Measurements from ENCODE around the gene ARMH2.

Gene ARMH2

GRCh38 chr6:24798740-24799540 is at the start of gene ARMH2:
TSS of gene ARMH2 (minus strand) at chr6:24798917. CDS start at chr6:24798857, 60 bp downstream.
- DNase-seq = no peak

GRCh38 chr6:24848461-24848860 is 49.7 kb upstream of the ARMH2 start:
- no peak for DNase-seq

GRCh38 chr6:24847402-24847801 is 48.7 kb upstream of the ARMH2 start:
- DNase-seq = no peak

- no peak for DNase-seq
Measured at GRCh38 chr6:24845578-24845977, 46.9 kb upstream of the ARMH2 start.

GRCh38 chr6:24844903-24845302 is 46.2 kb upstream of the ARMH2 start:
- DNase-seq = no peak

GRCh38 chr6:24844061-24844460 is 45.3 kb upstream of the ARMH2 start:
- DNase-seq = no peak

- DNase-seq = no peak
Measured at GRCh38 chr6:24840187-24840586, 41.5 kb upstream of the ARMH2 start.

- DNase-seq = no peak
Measured at GRCh38 chr6:24838994-24839393, 40.3 kb upstream of the ARMH2 start.

- DNase-seq = no peak
Measured at GRCh38 chr6:24838081-24838480, 39.4 kb upstream of the ARMH2 start.

- no peak for DNase-seq
Measured at GRCh38 chr6:24836109-24836508, 37.4 kb upstream of the ARMH2 start.

GRCh38 chr6:24833711-24834386 is 35.1 kb upstream of the ARMH2 start:
- DNase-seq = no peak

- no peak for DNase-seq
Measured at GRCh38 chr6:24832794-24833193, 34.1 kb upstream of the ARMH2 start.

- no peak for DNase-seq
Measured at GRCh38 chr6:24831771-24832716, 33.3 kb upstream of the ARMH2 start.

- DNase-seq = no peak
Measured at GRCh38 chr6:24829657-24830056, 30.9 kb upstream of the ARMH2 start.

GRCh38 chr6:24827970-24828369 is 29.3 kb upstream of the ARMH2 start:
- DNase-seq = no peak

- no peak for DNase-seq
Measured at GRCh38 chr6:24827162-24827561, 28.4 kb upstream of the ARMH2 start.

GRCh38 chr6:24825130-24825630 is 26.5 kb upstream of the ARMH2 start:
- no peak for DNase-seq

- DNase-seq = no peak
Measured at GRCh38 chr6:24824142-24824938, 25.6 kb upstream of the ARMH2 start.

GRCh38 chr6:24823185-24823584 is 24.5 kb upstream of the ARMH2 start:
- no peak for DNase-seq

GRCh38 chr6:24822696-24823095 is 24.0 kb upstream of the ARMH2 start:
- DNase-seq = no peak

- DNase-seq = no peak
Measured at GRCh38 chr6:24821860-24822444, 23.2 kb upstream of the ARMH2 start.

- no peak for DNase-seq
Measured at GRCh38 chr6:24818346-24818745, 19.6 kb upstream of the ARMH2 start.
